Kidney tubule cell (primary cell): ENCODE results near the gene EVC.
A peak's percentile ranks its signal among the peaks of the same experiment; 100 is the strongest.
"Not testable (repeated sequence)": the region's sequence is repeated elsewhere in the genome, so short reads cannot be mapped to it uniquely, and the experiment has no call there.

Experiments
- DNase-seq: peaks from one replicate; pipeline ENCODE4 v3.0.0-alpha.2; 2018; ENCODE audit warnings: low spot score

Gene EVC

DNA sequence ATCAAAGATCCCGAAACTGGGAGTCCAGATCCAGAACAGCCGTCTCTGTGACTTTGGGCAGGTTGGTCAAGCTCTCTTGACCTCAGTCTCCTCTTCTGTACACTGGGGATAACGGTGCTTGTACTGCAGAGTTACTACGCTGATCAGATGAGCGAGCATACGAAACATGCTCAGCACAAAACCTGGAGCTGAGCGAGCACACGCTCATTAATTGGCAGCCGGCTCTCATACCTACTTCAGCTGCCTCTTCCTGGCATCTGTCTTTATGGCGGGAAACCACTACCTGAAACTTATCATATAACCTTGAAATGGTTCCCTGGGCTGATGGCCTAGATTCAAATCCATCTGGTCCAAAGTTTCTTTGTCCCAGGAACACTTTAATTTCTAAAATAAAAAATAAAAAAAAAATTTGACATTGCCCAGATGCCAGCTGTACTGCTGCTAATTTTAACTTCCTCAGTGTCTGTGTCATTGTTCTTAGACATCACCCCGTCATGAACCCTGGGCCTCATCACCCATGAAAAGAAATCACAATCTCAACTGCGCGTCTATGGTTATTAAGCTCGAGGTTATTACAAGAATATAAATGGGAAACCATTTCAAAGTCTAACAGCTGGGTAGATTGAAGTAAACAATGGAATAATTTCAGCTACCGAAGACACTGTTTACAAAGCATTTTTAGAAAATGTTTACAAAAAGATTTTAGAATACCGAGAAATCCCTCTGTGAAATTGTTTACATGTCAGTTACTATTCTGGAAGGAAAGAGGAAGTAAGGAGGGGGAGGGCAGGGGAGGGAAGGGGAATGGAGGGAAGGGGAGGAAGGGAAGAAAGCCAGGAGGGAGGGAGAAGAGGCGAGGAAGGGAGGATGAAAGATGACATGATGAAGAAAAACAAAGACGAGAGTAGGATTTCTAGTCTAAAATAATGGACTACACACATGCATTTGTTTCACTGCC, 132.9 kb downstream of the EVC start:
- DNase-seq, result no peak

DNA sequence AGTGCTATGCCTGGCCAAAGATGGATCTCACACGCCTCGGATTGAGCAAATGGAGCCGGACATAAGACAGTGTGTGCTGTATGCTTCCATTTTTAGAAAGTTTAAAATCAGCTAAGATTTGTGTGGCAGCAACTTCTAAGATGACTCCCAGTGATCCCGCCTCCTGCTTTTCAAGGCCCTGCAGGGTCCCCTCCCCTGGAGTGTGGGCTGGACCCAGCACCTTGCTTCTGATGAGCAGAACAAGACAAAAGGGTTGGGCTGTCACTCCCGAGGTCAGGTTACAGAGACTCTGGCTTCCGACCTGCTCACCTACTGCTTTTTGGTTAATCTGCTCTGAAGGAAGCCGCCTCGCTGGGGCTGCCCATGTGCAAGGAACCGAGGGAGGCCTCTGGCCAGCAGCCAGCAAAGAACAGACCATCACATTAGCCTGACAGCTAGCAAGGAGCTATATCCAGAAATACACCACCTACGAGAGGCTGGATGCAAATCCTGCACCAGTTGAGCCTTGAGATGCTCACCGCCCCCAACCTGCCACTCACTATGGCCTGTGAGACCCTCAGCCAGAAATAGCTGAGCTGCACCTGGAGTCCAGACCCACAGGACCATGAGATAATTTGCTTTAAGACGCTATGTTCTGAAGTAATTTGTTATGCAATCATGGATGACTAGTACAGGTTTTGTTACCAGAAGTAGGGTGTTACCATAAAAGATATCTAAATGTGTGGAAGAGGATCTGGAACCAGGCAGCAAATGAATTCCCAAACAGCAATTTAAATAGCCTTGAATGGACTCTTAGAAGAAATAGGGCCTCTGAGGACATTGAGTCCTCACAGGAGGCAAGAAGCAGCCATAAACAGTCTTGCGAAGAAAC, 134.3 kb downstream of the EVC start:
- no peak for DNase-seq

DNA sequence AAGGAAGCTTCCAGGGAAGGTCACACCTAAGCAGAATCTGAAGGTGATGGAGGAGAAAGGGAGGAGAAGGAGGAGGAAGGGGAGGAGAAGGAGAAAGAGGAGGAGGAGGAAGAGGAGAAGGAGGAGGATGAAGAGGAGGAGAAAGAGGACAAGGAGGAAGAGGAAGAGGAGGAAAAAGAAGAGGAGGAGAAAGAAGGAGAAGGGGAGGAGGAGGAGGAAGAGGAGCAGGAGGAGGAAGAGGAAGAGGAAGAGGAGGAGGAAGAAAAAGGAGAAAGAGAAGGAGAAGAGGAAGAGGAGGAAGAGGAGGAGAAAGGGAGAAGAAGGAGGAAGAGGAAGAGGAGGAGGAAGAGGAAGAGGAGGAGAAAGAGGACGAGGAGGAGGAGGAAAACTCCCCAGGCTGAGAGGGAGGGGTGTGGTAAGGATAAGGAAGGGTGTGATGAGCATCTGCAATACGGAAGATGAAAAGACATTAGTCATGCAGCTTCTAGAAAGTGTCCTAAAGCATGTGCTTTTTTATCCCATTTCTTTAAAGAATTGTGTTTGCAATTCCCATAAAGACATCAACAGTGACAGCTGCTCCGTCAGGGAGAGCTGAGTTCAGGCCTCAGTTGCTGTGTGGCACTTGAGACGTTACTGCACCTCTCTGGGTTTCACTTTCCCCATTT, 140.8 kb downstream of the EVC start:
- no peak for DNase-seq

DNA sequence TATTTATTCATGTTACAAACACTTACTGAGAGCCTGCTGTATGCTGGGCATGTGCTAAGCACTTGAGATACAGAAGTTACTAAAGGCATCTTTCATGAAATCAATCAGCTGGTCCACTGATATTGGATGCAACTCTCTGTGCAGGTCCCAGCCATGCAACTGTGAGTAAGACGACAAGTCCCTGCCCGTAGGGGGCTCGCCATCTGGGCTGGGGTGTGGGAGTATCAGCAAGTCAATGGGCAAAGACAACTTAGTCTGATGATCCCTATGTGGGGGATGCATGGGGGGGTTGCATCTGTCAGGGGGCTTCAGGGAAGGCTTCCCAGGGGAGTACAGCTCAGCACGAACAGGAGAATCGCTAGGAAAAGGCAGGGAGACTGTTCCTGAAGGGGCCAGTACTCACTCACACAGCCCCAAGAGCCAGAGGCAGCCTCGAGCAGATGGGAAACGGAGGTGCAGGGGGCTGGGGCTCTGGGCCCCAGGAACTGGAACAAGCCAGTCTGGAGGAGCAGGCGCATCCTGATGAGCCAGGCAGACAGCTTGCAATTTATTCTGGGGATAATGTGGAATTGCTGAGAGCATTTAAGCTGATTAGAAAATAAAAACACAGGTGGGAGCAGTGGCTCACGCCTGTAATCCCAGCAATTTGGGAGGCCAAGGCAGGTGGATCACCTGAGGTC, 141.7 kb downstream of the EVC start:
- DNase-seq, result no peak

GRCh38 chr4:5854929-5855328, 143.9 kb downstream of the EVC start:
- no peak for DNase-seq

GRCh38 chr4:5856362-5856761, 145.4 kb downstream of the EVC start:
- not testable (repeated sequence) for DNase-seq

DNA sequence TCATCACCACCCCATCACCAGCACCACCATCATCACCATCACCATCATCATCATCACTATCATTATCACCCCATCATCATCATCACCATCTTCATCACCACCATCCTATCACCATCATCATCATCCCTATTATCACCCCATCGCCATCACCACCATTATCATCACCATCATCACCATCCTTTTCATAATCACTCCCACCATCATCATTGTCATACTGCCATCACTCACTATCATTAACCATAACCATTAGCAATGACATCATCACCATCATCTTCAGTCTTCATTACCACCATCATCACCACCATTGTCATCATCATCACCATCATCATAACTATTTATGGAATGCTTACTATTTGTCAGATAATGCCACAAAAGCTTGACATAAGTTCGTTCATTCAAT, 146.2 kb downstream of the EVC start:
- DNase-seq, result no peak

GRCh38 chr4:5858020-5858769, 147.2 kb downstream of the EVC start:
- no peak for DNase-seq

- DNase-seq, result peak; percentile 96
Measured at GRCh38 chr4:5863461-5864113, 152.6 kb downstream of the EVC start.
